Fibroblast of skin of back (primary cell): ENCODE data around the gene CNBP.

ENCODE experiments used
- DNase-seq: peaks from one replicate; pipeline ENCODE4 v3.0.0-alpha.2; 2013

CNBP gene

GRCh38 chr3:129130291-129130813 is 53.3 kb downstream of the CNBP start:
- no peak for DNase-seq

GRCh38 chr3:129128357-129129155 is 55.1 kb downstream of the CNBP start:
- DNase-seq: no peak

GRCh38 chr3:129126726-129127280 is 56.9 kb downstream of the CNBP start:
- no peak for DNase-seq

- DNase-seq: no peak
Measured at GRCh38 chr3:129123314-129124060, 60.2 kb downstream of the CNBP start.

- DNase-seq: peak; percentile 9
Measured at GRCh38 chr3:129122412-129123011, 61.2 kb downstream of the CNBP start.

- peak; percentile 79 for DNase-seq
Measured at GRCh38 chr3:129121792-129122411, 61.8 kb downstream of the CNBP start, which contains the start of gene RAB43. Gene RAB43 (minus strand): TSS chr3:129121804. CDS start chr3:129121489, 315 bp downstream.

- DNase-seq: peak; percentile 22
Measured at GRCh38 chr3:129121016-129121791, 62.5 kb downstream of the CNBP start.

GRCh38 chr3:129120254-129121004 is 63.3 kb downstream of the CNBP start:
- peak; percentile 92 for DNase-seq

GRCh38 chr3:129119365-129120100 is 64.2 kb downstream of the CNBP start:
- no peak for DNase-seq

- no peak for DNase-seq
Measured at GRCh38 chr3:129118745-129119144, 65.0 kb downstream of the CNBP start.
